SK-N-SH treated with all-trans-retinoic acid at 6 μM for 48 hours (cell line): ENCODE results near the gene KCNK2.

Experiments
- ATAC-seq: fragments of 200-7000 bp; cut with Tn5 transposase; 3 replicates; pipeline ENCODE4 v1.9.1; 2020; ENCODE audit warnings: mild to moderate bottlenecking, moderate library complexity
- BACH2 ChIP-seq: fragments of 250-450 bp; sonication (Bioruptor Pico); IDR thresholded peaks from 2 replicates; pipeline ENCODE4 v1.9.0; 2021; ENCODE audit warnings: mild to moderate bottlenecking, borderline replicate concordance
- CREB5 ChIP-seq: fragments of 250-450 bp; sonication (Bioruptor Pico); IDR thresholded peaks from 2 replicates; pipeline ENCODE4 v1.5.1; 2020; ENCODE audit warnings: low read depth, mild to moderate bottlenecking, moderate library complexity
- CSDC2 ChIP-seq: fragments of 250-450 bp; sonication (Bioruptor Pico); IDR thresholded peaks from 2 replicates; pipeline ENCODE4 v1.5.0; 2020; ENCODE audit warnings: mild to moderate bottlenecking, moderate library complexity
- CSRNP3 ChIP-seq: fragments of 250-450 bp; sonication (Bioruptor Pico); IDR thresholded peaks from 2 replicates; pipeline ENCODE4 v1.5.1; 2021; ENCODE audit warnings: mild to moderate bottlenecking, moderate library complexity
- ESRRG ChIP-seq: fragments of 250-450 bp; sonication (Bioruptor Pico); IDR thresholded peaks from 2 replicates; pipeline ENCODE4 v1.6.1; 2021; ENCODE audit warnings: mild to moderate bottlenecking
- GLIS3 ChIP-seq: fragments of 250-450 bp; sonication (Bioruptor Pico); IDR thresholded peaks from 2 replicates; pipeline ENCODE4 v1.5.0; 2020; ENCODE audit warnings: mild to moderate bottlenecking, moderate library complexity
- ISL1 ChIP-seq: fragments of 250-450 bp; sonication (Bioruptor Pico); IDR thresholded peaks from 2 replicates; pipeline ENCODE4 v2.1.2; 2022; ENCODE audit warnings: mild to moderate bottlenecking, moderate library complexity
- OSR1 ChIP-seq: fragments of 250-450 bp; sonication (Bioruptor Pico); IDR thresholded peaks from 2 replicates; pipeline ENCODE4 v1.8.0; 2022; ENCODE audit warnings: moderate library complexity, mild to moderate bottlenecking, inconsistent platforms
- PATZ1 ChIP-seq: fragments of 250-450 bp; sonication (Bioruptor Pico); IDR thresholded peaks from 2 replicates; pipeline ENCODE4 v1.8.0; 2020; ENCODE audit warnings: mild to moderate bottlenecking, moderate library complexity, borderline replicate concordance
- POU6F1 ChIP-seq: fragments of 250-450 bp; sonication (Bioruptor Pico); IDR thresholded peaks from 2 replicates; pipeline ENCODE4 v1.8.0; 2021; ENCODE audit warnings: low read depth, mild to moderate bottlenecking, moderate library complexity, borderline replicate concordance
- PPARA ChIP-seq: fragments of 250-450 bp; sonication (Bioruptor Pico); IDR thresholded peaks from 2 replicates; pipeline ENCODE4 v1.5.0; 2020; ENCODE audit warnings: mild to moderate bottlenecking, borderline replicate concordance
- RARB ChIP-seq: fragments of 250-450 bp; sonication (Bioruptor Pico); IDR thresholded peaks from 2 replicates; pipeline ENCODE4 v1.8.0; 2021; ENCODE audit warnings: mild to moderate bottlenecking, moderate library complexity
- SNAI2 ChIP-seq: fragments of 250-450 bp; sonication (Bioruptor Pico); IDR thresholded peaks from 2 replicates; pipeline ENCODE4 v1.5.0; 2020; ENCODE audit warnings: mild to moderate bottlenecking, moderate library complexity
- TCF4 ChIP-seq: fragments of 250-450 bp; sonication (Bioruptor Pico); IDR thresholded peaks from 2 replicates; pipeline ENCODE4 v1.8.0; 2021; ENCODE audit warnings: mild to moderate bottlenecking, moderate library complexity, borderline replicate concordance
- TOX ChIP-seq: fragments of 250-450 bp; sonication (Bioruptor Pico); IDR thresholded peaks from 2 replicates; pipeline ENCODE4 v1.8.0; 2021; ENCODE audit warnings: mild to moderate bottlenecking, moderate library complexity, borderline replicate concordance
- TSHZ2 ChIP-seq: fragments of 250-450 bp; sonication (Bioruptor Pico); IDR thresholded peaks from 2 replicates; pipeline ENCODE4 v1.5.0; 2020; ENCODE audit warnings: mild to moderate bottlenecking, moderate library complexity
- ZC3H10 ChIP-seq: fragments of 250-450 bp; sonication (Bioruptor Pico); IDR thresholded peaks from 2 replicates; pipeline ENCODE4 v1.5.1; 2021; ENCODE audit warnings: mild to moderate bottlenecking, moderate library complexity
- ZFP3 ChIP-seq: fragments of 250-450 bp; sonication (Bioruptor Pico); IDR thresholded peaks from 2 replicates; pipeline ENCODE4 v1.5.0; 2020; ENCODE audit warnings: mild to moderate bottlenecking, moderate library complexity
- ZFP30 ChIP-seq: fragments of 450-650 bp; formaldehyde crosslinking; IDR thresholded peaks from 2 replicates; pipeline ENCODE4 v1.5.0; 2022; ENCODE audit warnings: mild to moderate bottlenecking, moderate library complexity
- ZNF565 ChIP-seq: fragments of 450-650 bp; formaldehyde crosslinking; conservative IDR thresholded peaks from 2 replicates; pipeline ENCODE4 v1.5.0; 2020; ENCODE audit warnings: low read depth, mild to moderate bottlenecking, moderate library complexity
- ZNF70 ChIP-seq: fragments of 450-650 bp; formaldehyde crosslinking; IDR thresholded peaks from 2 replicates; pipeline ENCODE4 v1.5.0; 2020; ENCODE audit warnings: mild to moderate bottlenecking, moderate library complexity
- ZNF8 ChIP-seq: fragments of 450-650 bp; formaldehyde crosslinking; IDR thresholded peaks from 2 replicates; pipeline ENCODE4 v1.5.0; 2020; ENCODE audit warnings: mild to moderate bottlenecking, moderate library complexity

The KCNK2 gene

GRCh38 chr1:215267495-215267894 lies 185.0 kb downstream of the KCNK2 start:
- no peak for ATAC-seq
- TF ChIP-seq PPARA (CRISPR knock-in tag) (no peak), RARB (CRISPR knock-in tag) (no peak), SNAI2 (CRISPR knock-in tag) (no peak), OSR1 (CRISPR knock-in tag) (no peak), ZNF8 (CRISPR knock-in tag) (no peak), CSDC2 (CRISPR knock-in tag) (no peak), TOX (CRISPR knock-in tag) (no peak), ZFP30 (no peak), ZFP3 (no peak), BACH2 (CRISPR knock-in tag) (no peak), TCF4 (CRISPR knock-in tag) (no peak), ZNF565 (CRISPR knock-in tag) (no peak)

GRCh38 chr1:215269955-215270354 lies 187.4 kb downstream of the KCNK2 start:
- no peak for TF ChIP-seq ZNF8 (CRISPR knock-in tag)
- ATAC-seq, result no peak

GRCh38 chr1:215273838-215274516 lies 191.4 kb downstream of the KCNK2 start:
- no peak for TF ChIP-seq PPARA (CRISPR knock-in tag)
- TF ChIP-seq TOX (CRISPR knock-in tag), result peak; percentile 90
- no peak for TF ChIP-seq ISL1
- no peak for TF ChIP-seq SNAI2 (CRISPR knock-in tag)
- peak; percentile 60; the same call in 1 of the 2 replicates for TF ChIP-seq ZC3H10 (CRISPR knock-in tag)
- peak; percentile 55; the same call in 1 of the 2 replicates for TF ChIP-seq RARB (CRISPR knock-in tag)
- TF ChIP-seq POU6F1 (CRISPR knock-in tag), result no peak
- TF ChIP-seq CSRNP3, result no peak
- TF ChIP-seq ZFP30, result no peak
- peak; percentile 92 for ATAC-seq

GRCh38 chr1:215276582-215276981 lies 194.0 kb downstream of the KCNK2 start:
- no peak for TF ChIP-seq ZC3H10 (CRISPR knock-in tag)
- TF ChIP-seq ESRRG (CRISPR knock-in tag), result no peak
- TF ChIP-seq CREB5 (CRISPR knock-in tag), result no peak
- TF ChIP-seq ZFP30, result no peak
- TF ChIP-seq GLIS3, result no peak
- no peak for TF ChIP-seq ZNF565 (CRISPR knock-in tag)
- no peak for TF ChIP-seq TOX (CRISPR knock-in tag)
- no peak for TF ChIP-seq POU6F1 (CRISPR knock-in tag)
- TF ChIP-seq ZFP3, result no peak
- TF ChIP-seq RARB (CRISPR knock-in tag), result no peak
- no peak for TF ChIP-seq OSR1 (CRISPR knock-in tag)
- TF ChIP-seq CSRNP3, result no peak
- TF ChIP-seq ZNF8 (CRISPR knock-in tag), result no peak
- TF ChIP-seq BACH2 (CRISPR knock-in tag), result no peak
- TF ChIP-seq ISL1, result no peak
- no peak for TF ChIP-seq TSHZ2 (CRISPR knock-in tag)
- no peak for TF ChIP-seq ZNF70 (CRISPR knock-in tag)
- TF ChIP-seq PATZ1 (CRISPR knock-in tag), result no peak
- ATAC-seq, result no peak
